IMR-90 (cell line): ENCODE results near the gene AHNAK. TPM values are rescaled to one million over a fixed set of nuclear protein-coding genes. Genes with fewer than 3 reads are reported as not detected.

Experiments used
- ATAC-seq: fragments of 200-7000 bp; cut with Tn5 transposase; 2 replicates; pipeline ENCODE4 v1.9.1; 2020; ENCODE audit warnings: low read depth, mild to moderate bottlenecking, moderate library complexity
- BruUV-seq: library from RNA; stranded (reverse); fragments of 400-500 nt; replicated peaks from 2 replicates; lab custom pipeline; 2021; lab: Mats Ljungman, UMichigan
- CTCF ChIA-PET: fragments of 300-600 bp; formaldehyde crosslinking; extraction: SDS; loops from one replicate; lab custom pipeline; 2021; ENCODE audit warnings: antibody characterized with exemption; lab: Yijun Ruan, JAX
- POLR2A ChIA-PET: fragments of 300-600 bp; sonication (Branson Sonifier 250); formaldehyde crosslinking; loops from one replicate; lab custom pipeline; 2022; ENCODE audit warnings: antibody characterized with exemption; ENCODE audit not compliant: unreplicated experiment; lab: Charles Lee
- DNase-seq: peaks from one replicate; pipeline ENCODE4 v3.0.0; 2013
- H2AFZ ChIP-seq: replicated peaks from 2 replicates; pipeline ENCODE3; 2013; ENCODE audit warnings: low read length, mild to moderate bottlenecking; ENCODE audit not compliant: poor library complexity
- H2AK5ac ChIP-seq: 2 replicates; pipeline ENCODE4 v1.6.1; 2013; ENCODE audit warnings: low read depth, low read length, inconsistent platforms
- H2AK9ac ChIP-seq: replicated peaks from 2 replicates; pipeline ENCODE3; 2013; ENCODE audit warnings: mild to moderate bottlenecking, low read depth, low read length, moderate library complexity; ENCODE audit not compliant: poor library complexity
- H2BK120ac ChIP-seq: 2 replicates; pipeline ENCODE4 v1.6.1; 2013; ENCODE audit warnings: low read depth, low read length, inconsistent platforms
- H2BK15ac ChIP-seq: 3 replicates; pipeline ENCODE4 v1.6.1; 2013; ENCODE audit warnings: low read depth, low read length, inconsistent platforms
- H2BK20ac ChIP-seq: 2 replicates; pipeline ENCODE4 v1.6.1; 2013; ENCODE audit warnings: low read depth, mild to moderate bottlenecking, inconsistent platforms, low read length, moderate library complexity
- H2BK5ac ChIP-seq: 2 replicates; pipeline ENCODE4 v1.6.1; 2013; ENCODE audit warnings: mild to moderate bottlenecking, low read depth, low read length, inconsistent platforms; ENCODE audit not compliant: poor library complexity, severe bottlenecking
- H3K14ac ChIP-seq: replicated peaks from 2 replicates; pipeline ENCODE4 v1.6.1; 2013; ENCODE audit warnings: low read depth, low read length, inconsistent platforms
- H3K18ac ChIP-seq: 2 replicates; pipeline ENCODE4 v1.6.1; 2013; ENCODE audit warnings: low read depth, low read length, control low read depth
- H3K23ac ChIP-seq: 2 replicates; pipeline ENCODE4 v1.6.1; 2013; ENCODE audit warnings: low read depth, low read length, inconsistent platforms
- H3K27ac ChIP-seq: 2 replicates; pipeline ENCODE4 v1.5.1; 2013; ENCODE audit warnings: mild to moderate bottlenecking, control low read depth, low read length; ENCODE audit not compliant: insufficient read depth
- H3K27me3 ChIP-seq: 2 replicates; pipeline ENCODE4 v1.6.1; 2013; ENCODE audit warnings: low read length; ENCODE audit not compliant: control insufficient read depth, insufficient read depth
- H3K36me3 ChIP-seq: 2 replicates; pipeline ENCODE4 v1.6.1; 2013; ENCODE audit warnings: low read length, mixed read lengths; ENCODE audit not compliant: control insufficient read depth, insufficient read depth
- H3K4ac ChIP-seq: 2 replicates; pipeline ENCODE4 v1.6.1; 2013; ENCODE audit warnings: low read depth, low read length, inconsistent platforms
- H3K4me1 ChIP-seq: 2 replicates; pipeline ENCODE4 v1.6.1; 2013; ENCODE audit warnings: low read length, mixed read lengths; ENCODE audit not compliant: control insufficient read depth, insufficient read depth
- H3K4me2 ChIP-seq: 2 replicates; pipeline ENCODE4 v1.6.1; 2013; ENCODE audit warnings: low read depth, mild to moderate bottlenecking, control low read depth, low read length, moderate library complexity
- H3K4me3 ChIP-seq: 2 replicates; pipeline ENCODE4 v1.5.1; 2013; ENCODE audit warnings: low read depth, mild to moderate bottlenecking, control low read depth, low read length, moderate library complexity; ENCODE audit not compliant: insufficient read depth
- H3K56ac ChIP-seq: 2 replicates; pipeline ENCODE4 v1.6.1; 2013; ENCODE audit warnings: low read length, inconsistent platforms; ENCODE audit not compliant: insufficient read depth; ENCODE audit errors: extremely low read depth
- H3K79me1 ChIP-seq, 2 experiments: 2 replicates each; pipeline ENCODE4 v1.6.1; 2013; ENCODE audit warnings: low read length in 2 of 2, inconsistent platforms in 1 of 2, low read depth in 1 of 2
- H3K9ac ChIP-seq: 2 replicates; pipeline ENCODE4 v1.6.1; 2013; ENCODE audit warnings: low read depth, low read length, control low read depth
- H3K9me1 ChIP-seq: 2 replicates; pipeline ENCODE4 v1.6.1; 2013; ENCODE audit warnings: low read length, inconsistent platforms; ENCODE audit not compliant: insufficient read depth
- H3K9me3 ChIP-seq: 2 replicates; pipeline ENCODE4 v1.6.1; 2013; ENCODE audit warnings: low read length; ENCODE audit not compliant: control insufficient read depth, insufficient read depth
- H4K20me1 ChIP-seq: 2 replicates; pipeline ENCODE4 v1.6.1; 2013; ENCODE audit warnings: low read length, inconsistent platforms; ENCODE audit not compliant: insufficient read depth
- H4K5ac ChIP-seq: 2 replicates; pipeline ENCODE4 v1.6.1; 2013; ENCODE audit warnings: mild to moderate bottlenecking, low read depth, low read length, control low read depth
- H4K8ac ChIP-seq, 2 experiments: 2 replicates each; pipeline ENCODE4 v1.6.1; 2013; ENCODE audit warnings: low read depth in 2 of 2, low read length in 2 of 2, control low read depth in 1 of 2, inconsistent platforms in 1 of 2
- H4K91ac ChIP-seq: 2 replicates; pipeline ENCODE4 v1.6.1; 2013; ENCODE audit warnings: low read depth, low read length, inconsistent platforms; ENCODE audit not compliant: insufficient read depth
- ELK1 ChIP-seq: fragments of 150-350 bp; IDR thresholded peaks from 2 replicates; pipeline ENCODE4 v1.6.1; 2016; ENCODE audit warnings: low read depth, mild to moderate bottlenecking, low read length, moderate library complexity, borderline replicate concordance
- MAFK ChIP-seq: IDR thresholded peaks from 2 replicates; pipeline ENCODE4 v1.6.1; 2012; ENCODE audit warnings: low read depth, low read length, improper control_type of control experiment
- MAZ ChIP-seq: IDR thresholded peaks from 2 replicates; pipeline ENCODE4 v1.6.1; 2012; ENCODE audit warnings: low read depth, mild to moderate bottlenecking, low read length, improper control_type of control experiment, moderate library complexity, borderline replicate concordance
- RFX5 ChIP-seq: IDR thresholded peaks from 2 replicates; pipeline ENCODE4 v1.8.0; 2012; ENCODE audit warnings: low read depth, mild to moderate bottlenecking, low read length, moderate library complexity
- WGBS, 2 experiments: methylation state at CpG; one replicate each; pipeline versions ENCODE4 v1.1.5 to v1.1.7; 2013; ENCODE audit warnings: missing lambda C conversion rate in 2 of 2; ENCODE audit not compliant: insufficient read length in 1 of 2; ENCODE audit errors: extremely low coverage in 2 of 2; 5-methylcytosine and 5-hydroxymethylcytosine counted together
- dilution Hi-C: fragments of 300-500 bp; cut with HindIII; formaldehyde crosslinking; loops from one replicate; pipeline ENCODE4 v1.14.3; 2018; ENCODE audit warnings: low sequenced_read_pairs; ENCODE audit not compliant: unreplicated experiment
- in situ Hi-C: fragments of 300-500 bp; cut with MboI; formaldehyde crosslinking; loops from 3 replicates; pipeline ENCODE4 v1.14.3; 2019; ENCODE audit warnings: low sequenced_read_pairs, inconsistent platforms, mixed read lengths
- intact Hi-C: fragments of 100-400 bp; cut with micrococcal nuclease; formaldehyde crosslinking; loops from 2 replicates; pipeline ENCODE4 v1.10.0; 2022
- polyA plus RNA-seq, 3 experiments: library from polyadenylated mRNA; depleted of rRNA; stranded (reverse); fragments of >200 nt; gene quantifications; 2 replicates each; pipeline ENCODE4 v1.2.3, GENCODE V29; 2012; ENCODE audit warnings: low replicate concordance in 1 of 3
- total RNA-seq: library from RNA; depleted of rRNA; stranded (reverse); fragments of >200 nt; gene quantifications from 2 replicates; pipeline ENCODE4 v1.2.3, GENCODE V29; 2012

The AHNAK gene
- total and polyA plus RNA-seq, 2 of the 4 experiments (the other 2 are of a cell fraction), result 95.1 to 695 TPM

- Histone ChIP-seq H3K4me1 (peaks cover 38% of the 10 kb centered on the region), H2AK5ac (peak overlapping the region; percentile 99), H2BK5ac (peak overlapping the region; percentile 99), H3K4ac (peak overlapping the region; percentile 98), H2BK15ac (peak overlapping the region; percentile 92), H3K4me3 (no peak overlapping the region), H3K9me3 (no peaks in the 10 kb centered on the region), H2BK120ac (peak overlapping the region; percentile 99), H3K23ac (peak overlapping the region; percentile 100), H3K9ac (peak overlapping the region; percentile 66; the same call in 1 of the 2 replicates), H4K5ac (peak overlapping the region; percentile 57), H4K8ac (peak overlapping the region; percentile 93 to 99), H3K9me1 (peaks cover 27% of the 10 kb centered on the region), H3K4me2 (peak overlapping the region; percentile 93), H3K18ac (peak overlapping the region; percentile 93), H3K56ac (peak overlapping the region; percentile 99), H4K91ac (peak overlapping the region; percentile 99), H2AK9ac (peak overlapping the region; percentile 96), H3K27ac (peak overlapping the region; percentile 97), H3K79me1 (peaks cover 16 to 59% of the 10 kb centered on the region in 2 experiments; a peak in 3 of 4 replicates), H3K27me3 (no peaks in the 10 kb centered on the region), H4K20me1 (peaks cover 21% of the 10 kb centered on the region), H2AFZ (peak overlapping the region; percentile 68), H3K36me3 (peaks cover 13% of the 10 kb centered on the region), H3K14ac (peak overlapping the region; percentile 97), H2BK20ac (peak overlapping the region; percentile 99)
- DNase-seq (no peak), ATAC-seq (no peak)
- WGBS, 2 experiments, result no CpG with 5 or more reads among the region's 7 CpGs
- ChIA-PET CTCF (interaction anchor here (3.1 kb wide), 1 partner anchor 11 kb away, joined by 23 read pairs; no protein-coding TSS in a partner anchor), POLR2A (interaction anchor here (2.0 kb wide), 1 partner anchor 11 kb away, joined by 16 read pairs; no protein-coding TSS in a partner anchor)
- peak; percentile 4; the same call in 1 of the 2 replicates for TF ChIP-seq MAFK
- peak; percentile 46; the same call in 1 of the 2 replicates for TF ChIP-seq MAZ
- no peak for TF ChIP-seq ELK1
- peak; percentile 1; the same call in 1 of the 2 replicates for TF ChIP-seq RFX5
- intact Hi-C loops, result no loop called here
- no TSS peak for BruUV-seq
- dilution Hi-C loops, result no loop called here
- in situ Hi-C loops, result loop anchor here (5.0 kb wide), 2 partner anchors 132 to 157 kb away; no protein-coding TSS in a partner anchor
Observed at GRCh38 chr11:62554387-62555167, 8.0 kb upstream of the AHNAK start.
